Omental fat pad (tissue), 4 donors: ENCODE results near the gene CACNA1I. TPM values are rescaled to one million over a fixed set of nuclear protein-coding genes. Genes with fewer than 3 reads are reported as not detected.

Experiments used
- ATAC-seq: fragments of 150-250 bp; one replicate; pipeline ENCODE4 v1.9.1; 2016; ENCODE audit warnings: mild to moderate bottlenecking, moderate library complexity; ENCODE audit not compliant: low FRiP score
- DNase-seq: peaks from one replicate; pipeline ENCODE4 v3.0.0-alpha.2; 2019; ENCODE audit warnings: low spot score
- CTCF ChIP-seq, 3 donors: fragments of 450-650 bp; IDR thresholded peaks; one replicate each; pipeline ENCODE4 v1.5.1; 2016 to 2017; ENCODE audit warnings: antibody characterized with exemption in 3 of 3, mild to moderate bottlenecking in 3 of 3, moderate library complexity in 2 of 3
- total RNA-seq, 4 donors: library from RNA; depleted of rRNA; stranded (reverse); fragments of >200 nt; gene quantifications; one replicate each; pipeline ENCODE4 v1.1.0, GENCODE V29; 2016

The CACNA1I gene
- total RNA-seq, 4 donors from 2014 or later: 0.09 to 0.38 (median 0.26) TPM

GRCh38 chr22:39686178-39686620, 115.6 kb downstream of the CACNA1I start:
- no peak for TF ChIP-seq CTCF (IDR thresholded peaks at IDR 0.05)
- DNase-seq (no peak), ATAC-seq (no peak)

- no peak for ATAC-seq
- no peak for DNase-seq
- TF ChIP-seq CTCF (IDR thresholded peaks at IDR 0.05): no peak
Observed at GRCh38 chr22:39686776-39687525, 116.4 kb downstream of the CACNA1I start.

GRCh38 chr22:39688186-39688785, 117.7 kb downstream of the CACNA1I start:
- no peak for TF ChIP-seq CTCF (IDR thresholded peaks at IDR 0.05)
- DNase-seq (no peak), ATAC-seq (no peak)

GRCh38 chr22:39689421-39689820, 118.9 kb downstream of the CACNA1I start:
- no peak for TF ChIP-seq CTCF (IDR thresholded peaks at IDR 0.05)
- DNase-seq: no peak
- no peak for ATAC-seq

- DNase-seq (no peak), ATAC-seq (no peak)
- TF ChIP-seq CTCF (IDR thresholded peaks at IDR 0.05): no peak
Observed at GRCh38 chr22:39690881-39691605, 120.5 kb downstream of the CACNA1I start.

GRCh38 chr22:39693943-39694500, 123.5 kb downstream of the CACNA1I start:
- DNase-seq (no peak), ATAC-seq (no peak)
- no peak for TF ChIP-seq CTCF (IDR thresholded peaks at IDR 0.05)
